ENCODE data around the gene TNFRSF18. TPM values are rescaled to one million over a fixed set of nuclear protein-coding genes. Genes with fewer than 3 reads are reported as not detected.

The TNFRSF18 gene
- total RNA-seq, 1 donor from 2014 or later: 0.47 TPM

GRCh38 chr1:1223321-1223720 lies 16.9 kb upstream of the TNFRSF18 start:
- no peak overlapping the region for H3K4me3 ChIP-seq
- H3K27me3 ChIP-seq (ENCODE audit: low read depth): no peaks in the 10 kb centered on the region
- intact Hi-C loops (cut with DNase I): no loop called here
- no peaks in the 10 kb centered on the region for H3K9me3 ChIP-seq
- no peak for DNase-seq
- H3K36me3 ChIP-seq: peaks cover 95% of the 10 kb centered on the region
- no peak for TF ChIP-seq CTCF (IDR thresholded peaks at IDR 0.05)
- no peak for ATAC-seq
- no peaks in the 10 kb centered on the region for H3K4me1 ChIP-seq
- H3K27ac ChIP-seq: no peak overlapping the region

DNA sequence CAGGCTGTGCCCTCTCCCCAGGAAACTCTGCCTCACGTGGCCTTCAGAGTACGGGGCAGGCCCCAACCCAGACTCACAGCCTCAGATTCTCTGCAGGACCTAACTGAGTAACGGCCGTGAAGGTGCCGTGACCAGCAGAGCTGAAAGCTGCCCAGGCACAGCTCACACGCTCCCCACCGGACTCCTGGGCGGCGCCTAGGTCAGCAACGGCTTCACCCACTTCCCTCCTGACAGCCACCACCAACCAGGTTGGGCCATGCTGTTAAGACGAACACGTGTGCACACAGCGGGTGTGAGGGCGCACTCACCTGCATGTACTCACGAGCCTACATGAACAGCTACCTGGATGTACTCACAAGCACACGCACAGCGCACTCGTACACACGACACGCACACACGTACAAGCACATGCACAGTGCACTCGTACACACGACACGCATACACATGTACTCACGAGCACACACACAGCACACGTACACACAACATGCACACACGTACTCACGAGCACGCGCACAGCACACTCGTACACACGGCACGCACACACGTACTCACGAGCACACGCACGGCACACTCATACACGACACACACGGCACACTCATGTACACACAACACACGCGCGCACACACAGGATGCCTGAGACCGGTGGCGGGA lies 16.3 kb upstream of the TNFRSF18 start:
- intact Hi-C loops (cut with DNase I): no loop called here
- no peaks in the 10 kb centered on the region for H3K27me3 ChIP-seq (ENCODE audit: low read depth)
- H3K27ac ChIP-seq: no peak overlapping the region
- TF ChIP-seq CTCF (IDR thresholded peaks at IDR 0.05): no peak
- DNase-seq (no peak), ATAC-seq (no peak)
- H3K9me3 ChIP-seq: no peaks in the 10 kb centered on the region
- no peaks in the 10 kb centered on the region for H3K4me1 ChIP-seq
- H3K36me3 ChIP-seq: peaks cover 95% of the 10 kb centered on the region
- H3K4me3 ChIP-seq: no peak overlapping the region

- peaks cover 95% of the 10 kb centered on the region for H3K36me3 ChIP-seq
- DNase-seq (no peak), ATAC-seq (no peak)
- no peak overlapping the region for H3K27ac ChIP-seq
- intact Hi-C loops (cut with DNase I): no loop called here
- H3K4me1 ChIP-seq: no peaks in the 10 kb centered on the region
- no peaks in the 10 kb centered on the region for H3K27me3 ChIP-seq (ENCODE audit: low read depth)
- no peak overlapping the region for H3K4me3 ChIP-seq
- TF ChIP-seq CTCF (IDR thresholded peaks at IDR 0.05): no peak
- H3K9me3 ChIP-seq: no peaks in the 10 kb centered on the region
Measured at GRCh38 chr1:1221887-1222574, 15.6 kb upstream of the TNFRSF18 start.

DNA sequence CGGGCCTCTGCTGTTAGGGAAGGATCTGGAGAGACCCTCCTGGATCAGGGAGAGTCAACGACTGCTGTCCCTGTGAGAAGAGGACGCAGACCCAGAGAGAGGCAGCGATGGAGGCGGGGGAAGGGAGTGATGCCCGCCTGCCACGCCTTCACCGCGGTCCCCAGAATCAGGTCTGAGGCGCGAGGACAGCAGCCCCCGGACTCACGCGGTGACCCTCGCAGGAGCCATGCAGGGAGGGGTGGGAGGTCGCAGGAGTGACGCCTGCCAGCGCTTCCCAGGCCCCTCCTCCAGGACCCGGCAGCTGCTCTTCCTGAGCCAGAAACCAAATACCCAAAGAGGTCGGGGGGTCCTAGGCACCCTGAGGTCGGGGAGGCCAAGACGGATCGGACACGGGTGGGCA lies 13.8 kb upstream of the TNFRSF18 start:
- H3K4me1 ChIP-seq: no peaks in the 10 kb centered on the region
- ATAC-seq (no peak), DNase-seq (no peak)
- no peaks in the 10 kb centered on the region for H3K9me3 ChIP-seq
- no peak for TF ChIP-seq CTCF (IDR thresholded peaks at IDR 0.05)
- intact Hi-C loops (cut with DNase I): no loop called here
- H3K27me3 ChIP-seq (ENCODE audit: low read depth): no peaks in the 10 kb centered on the region
- H3K4me3 ChIP-seq: no peak overlapping the region
- peaks cover 92% of the 10 kb centered on the region for H3K36me3 ChIP-seq
- H3K27ac ChIP-seq: no peak overlapping the region

GRCh38 chr1:1219341-1219740 lies 12.9 kb upstream of the TNFRSF18 start:
- DNase-seq: no peak
- H3K27me3 ChIP-seq (ENCODE audit: low read depth): no peaks in the 10 kb centered on the region
- H3K4me1 ChIP-seq: peaks cover 8% of the 10 kb centered on the region
- H3K9me3 ChIP-seq: no peaks in the 10 kb centered on the region
- peaks cover 83% of the 10 kb centered on the region for H3K36me3 ChIP-seq
- no peak overlapping the region for H3K4me3 ChIP-seq
- H3K27ac ChIP-seq: no peak overlapping the region
- intact Hi-C loops (cut with DNase I): no loop called here
- no peak for TF ChIP-seq CTCF (IDR thresholded peaks at IDR 0.05)
- ATAC-seq: no peak
